Left kidney (tissue), 2 donors: Measurements from ENCODE around the gene GEMIN5. TPM values are rescaled to one million over a fixed set of nuclear protein-coding genes. Genes with fewer than 3 reads are reported as not detected.

ENCODE experiments used
- DNase-seq: peaks from one replicate; pipeline ENCODE4 v3.0.0-alpha.2; 2013
- polyA plus RNA-seq: library from polyadenylated mRNA; unstranded; fragments of 120-200 nt; gene quantifications from one replicate; pipeline ENCODE4 v1.2.1, GENCODE V29; 2013; ENCODE audit not compliant: insufficient read length

Gene GEMIN5
- polyA plus RNA-seq, 1 donor, result 22.5 TPM

- no peak for DNase-seq
Observed at GRCh38 chr5:154885439-154885838, 52.6 kb downstream of the GEMIN5 start.

GRCh38 chr5:154884424-154884823 lies 53.6 kb downstream of the GEMIN5 start:
- DNase-seq, result no peak

GRCh38 chr5:154881986-154882385 lies 56.0 kb downstream of the GEMIN5 start:
- no peak for DNase-seq

GRCh38 chr5:154878642-154879335 lies 59.2 kb downstream of the GEMIN5 start:
- no peak for DNase-seq

- no peak for DNase-seq
Observed at GRCh38 chr5:154873791-154874331, 64.2 kb downstream of the GEMIN5 start.

GRCh38 chr5:154871734-154872133 lies 66.3 kb downstream of the GEMIN5 start:
- no peak for DNase-seq

- no peak for DNase-seq
Observed at GRCh38 chr5:154868702-154869101, 69.3 kb downstream of the GEMIN5 start.

GRCh38 chr5:154866841-154867240 lies 71.2 kb downstream of the GEMIN5 start:
- DNase-seq, result no peak

GRCh38 chr5:154865466-154866184 lies 72.4 kb downstream of the GEMIN5 start:
- no peak for DNase-seq

- DNase-seq, result no peak
Observed at GRCh38 chr5:154863291-154864080, 74.5 kb downstream of the GEMIN5 start.

GRCh38 chr5:154862766-154863165 lies 75.2 kb downstream of the GEMIN5 start:
- DNase-seq, result no peak

- DNase-seq, result no peak
Observed at GRCh38 chr5:154861946-154862345, 76.1 kb downstream of the GEMIN5 start.

- no peak for DNase-seq
Observed at GRCh38 chr5:154860765-154861164, 77.2 kb downstream of the GEMIN5 start.

- no peak for DNase-seq
Observed at GRCh38 chr5:154860123-154860522, 77.9 kb downstream of the GEMIN5 start.

- DNase-seq, result no peak
Observed at GRCh38 chr5:154858972-154859871, 78.8 kb downstream of the GEMIN5 start.

GRCh38 chr5:154858297-154858971 lies 79.6 kb downstream of the GEMIN5 start, which contains the start of gene CNOT8:
TSS of gene CNOT8 (plus strand) at chr5:154858627. CDS start at chr5:154863279, 4,652 bp downstream.
- peak; percentile 97 for DNase-seq

GRCh38 chr5:154857530-154858296 lies 80.3 kb downstream of the GEMIN5 start:
- DNase-seq, result peak; percentile 96

- DNase-seq, result no peak
Observed at GRCh38 chr5:154851351-154851750, 86.7 kb downstream of the GEMIN5 start.

- DNase-seq, result peak; percentile 91
Observed at GRCh38 chr5:154850255-154851062, 87.6 kb downstream of the GEMIN5 start, which contains the start of gene FAXDC2. TSS of gene FAXDC2 (minus strand) at chr5:154850603. CDS start at chr5:154838178, 12,425 bp downstream.
